ENCODE results near the gene PPOX.

- TF ChIP-seq, protein P1, sequence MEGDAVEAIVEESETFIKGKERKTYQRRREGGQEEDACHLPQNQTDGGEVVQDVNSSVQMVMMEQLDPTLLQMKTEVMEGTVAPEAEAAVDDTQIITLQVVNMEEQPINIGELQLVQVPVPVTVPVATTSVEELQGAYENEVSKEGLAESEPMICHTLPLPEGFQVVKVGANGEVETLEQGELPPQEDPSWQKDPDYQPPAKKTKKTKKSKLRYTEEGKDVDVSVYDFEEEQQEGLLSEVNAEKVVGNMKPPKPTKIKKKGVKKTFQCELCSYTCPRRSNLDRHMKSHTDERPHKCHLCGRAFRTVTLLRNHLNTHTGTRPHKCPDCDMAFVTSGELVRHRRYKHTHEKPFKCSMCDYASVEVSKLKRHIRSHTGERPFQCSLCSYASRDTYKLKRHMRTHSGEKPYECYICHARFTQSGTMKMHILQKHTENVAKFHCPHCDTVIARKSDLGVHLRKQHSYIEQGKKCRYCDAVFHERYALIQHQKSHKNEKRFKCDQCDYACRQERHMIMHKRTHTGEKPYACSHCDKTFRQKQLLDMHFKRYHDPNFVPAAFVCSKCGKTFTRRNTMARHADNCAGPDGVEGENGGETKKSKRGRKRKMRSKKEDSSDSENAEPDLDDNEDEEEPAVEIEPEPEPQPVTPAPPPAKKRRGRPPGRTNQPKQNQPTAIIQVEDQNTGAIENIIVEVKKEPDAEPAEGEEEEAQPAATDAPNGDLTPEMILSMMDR (IDR thresholded peaks at IDR 0.05): no peak
- TF ChIP-seq POLR2A (IDR thresholded peaks at IDR 0.05; ENCODE audit: low read depth): peak; percentile 84
Observed at GRCh38 chr1:161198897-161199431, 32.7 kb downstream of the PPOX start, which contains the start of gene ADAMTS4.
